GM21528 (cell line): ENCODE data around the gene SHOC2.

Experiments used
- ATAC-seq: cut with Tn5 transposase; IDR thresholded peaks from one replicate; pipeline ENCODE4 v1.9.1; 2021; ENCODE audit warnings: mild to moderate bottlenecking, moderate library complexity; ENCODE audit not compliant: unreplicated experiment, low FRiP score

Gene SHOC2

DNA sequence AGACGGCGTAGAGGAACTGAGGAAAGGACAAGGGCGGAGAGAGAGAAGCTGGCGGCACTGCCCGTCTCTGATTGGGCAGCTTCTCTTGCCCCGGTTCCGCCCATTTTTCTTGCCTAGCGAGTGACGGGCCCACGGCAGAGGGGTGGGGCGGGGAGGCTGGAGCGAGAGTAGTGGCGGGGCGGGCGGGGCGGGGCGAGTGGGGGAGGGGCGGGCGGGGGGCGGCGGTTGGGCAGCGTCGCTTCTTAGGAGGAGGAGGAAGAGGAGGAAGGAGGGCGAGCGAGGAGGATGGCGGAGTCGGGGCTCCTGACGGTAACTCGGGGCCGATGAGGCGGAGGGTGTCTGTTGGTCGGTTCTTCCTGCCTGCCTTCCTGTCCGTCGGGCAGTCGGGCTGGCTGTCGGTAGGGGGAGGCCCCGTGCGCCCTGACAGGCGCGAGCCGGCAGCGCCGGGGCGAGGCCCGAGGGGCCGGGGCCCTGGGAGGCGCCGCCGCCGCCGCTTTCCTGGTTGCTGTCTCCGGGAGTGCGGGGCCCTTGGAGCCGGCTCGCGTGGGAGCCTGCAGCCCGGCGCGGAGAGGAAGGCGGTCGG is at the start of gene SHOC2:
Gene SHOC2 (plus strand): TSS at position 256 of the 583 bp plus-strand sequence. CDS start 44,755 bp downstream, outside the sequence.
- peak; percentile 8 for ATAC-seq

DNA sequence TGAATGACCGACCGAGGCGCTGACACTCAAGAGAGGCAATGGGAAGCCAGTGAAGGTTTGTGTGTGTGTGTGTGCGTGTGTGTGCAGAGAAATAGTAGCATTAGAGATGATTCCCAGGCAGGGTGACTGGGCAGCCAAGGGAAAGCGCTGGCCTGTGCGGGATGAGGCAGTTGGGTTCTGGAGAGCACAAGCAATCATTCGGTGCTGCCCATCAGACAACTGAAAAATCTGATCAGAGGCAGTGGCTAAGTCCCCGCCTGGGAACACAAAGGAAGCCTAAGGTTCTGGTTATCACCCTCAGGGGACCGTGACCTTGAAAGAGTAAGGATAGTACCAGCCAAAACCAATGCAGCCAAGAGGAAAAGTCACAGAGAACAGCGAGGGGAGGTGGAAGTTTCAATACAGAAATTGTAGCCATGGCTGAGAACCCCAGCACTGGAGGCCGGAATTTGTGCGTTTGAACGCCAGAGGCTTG is 48.5 kb upstream of the SHOC2 start:
- ATAC-seq = no peak

GRCh38 chr10:110871298-110872084 is 47.9 kb upstream of the SHOC2 start, which contains the start of gene PDCD4:
PDCD4 (plus strand) TSS chr10:110871928; CDS start chr10:110876028, 4,100 bp downstream.
- peak; percentile 74 for ATAC-seq

GRCh38 chr10:110872145-110872983 is 47.0 kb upstream of the SHOC2 start:
- ATAC-seq = peak; percentile 55

- ATAC-seq = no peak
Observed at GRCh38 chr10:110872984-110873923, 46.1 kb upstream of the SHOC2 start.

GRCh38 chr10:110873951-110874350 is 45.5 kb upstream of the SHOC2 start:
- no peak for ATAC-seq

DNA sequence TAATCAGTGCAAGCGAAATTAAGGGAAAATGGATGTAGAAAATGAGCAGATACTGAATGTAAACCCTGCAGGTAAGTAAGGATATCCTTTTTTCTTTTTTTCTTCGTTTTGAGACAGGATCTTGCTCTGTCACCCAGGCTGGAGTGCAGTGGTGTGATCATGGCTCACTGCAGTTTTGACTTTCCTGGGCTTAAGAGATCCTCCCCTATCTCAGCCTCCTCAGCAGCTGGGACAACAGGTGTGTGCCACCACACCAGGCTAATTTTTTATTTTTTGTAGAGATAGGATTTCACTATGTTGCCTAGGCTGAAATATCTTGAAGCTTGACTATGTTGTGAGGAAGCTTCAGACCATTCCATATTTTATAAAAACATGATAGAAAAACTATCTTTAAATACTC is 43.4 kb upstream of the SHOC2 start:
- ATAC-seq = no peak

DNA sequence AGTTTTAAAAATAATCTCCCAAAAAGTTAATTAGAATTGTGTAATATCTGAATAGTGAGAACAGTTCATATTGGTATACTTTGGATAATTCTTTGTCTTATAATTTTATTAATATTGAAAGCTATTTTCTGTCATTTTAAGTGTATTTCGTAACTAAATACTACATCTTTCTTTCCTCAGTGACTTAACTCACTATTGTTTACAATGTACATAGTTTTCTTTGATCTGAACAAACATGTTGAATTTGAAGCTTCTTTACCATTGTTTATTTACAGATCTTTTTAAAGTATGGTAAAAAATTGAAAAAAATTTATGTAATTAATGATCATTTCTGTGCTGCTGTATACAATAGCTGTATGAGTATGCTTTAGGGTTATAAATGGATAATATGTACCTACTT is 42.6 kb upstream of the SHOC2 start:
- ATAC-seq = no peak

DNA sequence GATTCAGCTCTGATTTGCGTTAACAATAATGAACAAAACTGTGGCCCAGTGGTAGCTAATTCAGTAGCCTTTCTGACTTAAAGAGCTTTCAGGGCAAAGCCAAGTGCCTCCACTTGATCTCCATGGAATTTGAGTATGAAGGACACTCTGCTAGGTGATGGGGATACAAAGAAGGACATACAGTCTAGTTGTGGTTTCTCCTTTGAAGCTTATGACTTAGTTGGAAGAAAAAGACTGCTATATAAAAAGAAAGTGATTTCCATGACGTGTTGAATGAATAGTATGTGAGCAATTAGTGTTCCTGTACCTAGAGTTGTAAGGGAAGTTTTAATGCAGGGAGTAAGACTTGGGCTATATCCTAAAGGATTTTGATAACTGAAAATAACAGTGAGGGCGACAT is 39.4 kb upstream of the SHOC2 start:
- ATAC-seq = no peak

- no peak for ATAC-seq
Observed at GRCh38 chr10:110881247-110881646, 38.2 kb upstream of the SHOC2 start.

DNA sequence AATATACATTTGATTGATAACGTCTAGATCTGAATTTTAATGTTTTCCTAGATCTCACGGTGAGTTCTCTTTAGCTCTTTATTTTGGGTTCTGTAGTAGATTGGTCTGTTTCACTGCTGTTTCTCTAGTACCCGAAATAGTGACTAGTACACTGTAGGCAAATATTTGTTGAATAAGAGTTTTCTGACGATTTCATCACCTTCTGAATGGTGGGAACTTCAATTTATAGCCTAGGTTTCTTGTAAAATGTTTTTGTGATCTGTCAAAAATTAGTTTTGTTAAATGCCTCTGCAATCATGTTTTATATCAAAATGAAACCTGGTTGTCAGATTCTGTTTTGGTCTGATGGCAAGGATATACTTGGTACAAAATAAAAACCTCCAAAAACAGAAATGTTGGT is 37.5 kb upstream of the SHOC2 start:
- ATAC-seq = no peak

DNA sequence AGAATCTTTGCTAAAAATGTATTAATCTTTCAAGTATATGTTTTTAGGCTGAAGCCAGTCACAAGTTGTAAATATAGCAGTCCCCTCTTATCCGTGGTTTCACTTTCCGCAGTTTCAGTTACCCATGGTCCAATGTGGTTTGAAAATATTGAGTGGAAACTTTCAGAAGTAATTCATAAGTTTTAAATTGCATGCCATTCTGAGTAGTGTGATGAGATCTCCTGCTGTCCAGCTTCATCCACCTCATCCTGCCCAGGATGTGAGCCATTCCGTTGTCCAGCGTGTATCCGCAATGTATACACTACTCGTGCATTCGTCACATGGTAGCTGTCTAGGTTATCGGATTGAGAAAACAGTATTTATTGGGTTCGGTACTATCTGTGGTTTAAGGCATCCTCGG is 35.5 kb upstream of the SHOC2 start:
- ATAC-seq = no peak

DNA sequence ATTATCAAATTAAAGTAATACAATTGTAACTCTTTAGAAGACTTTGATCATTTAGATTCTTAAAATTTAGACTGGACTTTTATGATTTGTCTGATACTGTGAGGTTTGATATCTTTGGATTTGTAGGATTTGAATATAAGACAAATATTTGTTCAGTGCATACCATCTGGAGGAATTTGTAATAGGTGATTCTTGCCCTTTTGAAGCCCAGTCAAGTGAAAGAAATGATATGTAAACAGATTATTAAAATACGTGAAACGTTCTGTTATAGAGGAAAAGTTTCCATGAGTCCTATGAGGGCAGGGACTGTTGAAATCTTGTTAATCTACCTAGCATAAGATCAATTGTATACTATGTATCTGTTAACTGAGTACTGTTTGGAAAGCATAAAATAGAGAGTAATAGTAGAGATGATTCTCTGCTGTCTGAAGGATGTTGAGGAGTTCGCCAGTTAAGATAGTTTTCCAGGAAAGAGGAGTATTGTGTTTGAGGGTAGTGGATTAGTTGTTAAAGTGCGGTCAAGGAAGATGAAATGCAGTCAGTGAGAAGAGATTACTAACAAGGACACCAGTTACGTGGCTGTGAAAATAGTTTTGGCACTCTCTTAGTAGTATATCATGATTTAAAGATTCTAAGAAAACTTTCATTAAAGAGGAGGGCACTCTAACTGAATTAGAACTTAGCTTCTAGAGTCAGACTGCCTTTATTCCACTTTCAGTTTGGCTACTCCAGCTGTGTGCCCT is 33.3 kb upstream of the SHOC2 start:
- no peak for ATAC-seq

- no peak for ATAC-seq
Observed at GRCh38 chr10:110887560-110887959, 31.8 kb upstream of the SHOC2 start.

DNA sequence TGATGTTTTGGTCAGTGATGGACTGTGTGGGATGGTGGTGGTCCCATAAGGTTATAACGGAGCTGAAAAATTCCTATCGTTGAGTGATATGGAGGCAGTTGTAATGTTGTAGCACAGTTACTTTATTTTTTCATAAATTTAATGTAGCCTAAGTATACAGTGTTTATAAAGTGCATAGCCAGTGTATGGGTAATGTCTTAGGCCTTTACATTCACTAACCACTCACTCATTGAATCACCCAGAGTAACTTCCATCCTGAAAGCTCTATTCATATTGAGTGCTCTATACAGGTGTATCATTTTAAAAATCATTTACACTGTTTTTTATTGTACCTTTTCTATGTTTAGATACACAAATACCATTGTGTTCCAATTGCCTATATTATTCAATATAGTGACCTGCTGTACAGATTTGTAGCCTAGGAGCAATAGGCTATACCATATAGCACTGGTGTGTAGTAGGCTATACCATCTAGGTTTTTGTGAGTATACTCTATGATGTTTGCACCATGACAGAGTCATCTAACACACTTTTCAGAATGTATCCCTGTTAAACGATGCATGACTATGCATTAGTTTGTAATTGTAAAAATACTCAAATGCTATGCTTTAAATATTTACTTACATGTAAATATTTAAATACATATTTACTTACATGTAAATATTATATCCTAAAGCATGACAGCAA is 26.7 kb upstream of the SHOC2 start:
- ATAC-seq = no peak

DNA sequence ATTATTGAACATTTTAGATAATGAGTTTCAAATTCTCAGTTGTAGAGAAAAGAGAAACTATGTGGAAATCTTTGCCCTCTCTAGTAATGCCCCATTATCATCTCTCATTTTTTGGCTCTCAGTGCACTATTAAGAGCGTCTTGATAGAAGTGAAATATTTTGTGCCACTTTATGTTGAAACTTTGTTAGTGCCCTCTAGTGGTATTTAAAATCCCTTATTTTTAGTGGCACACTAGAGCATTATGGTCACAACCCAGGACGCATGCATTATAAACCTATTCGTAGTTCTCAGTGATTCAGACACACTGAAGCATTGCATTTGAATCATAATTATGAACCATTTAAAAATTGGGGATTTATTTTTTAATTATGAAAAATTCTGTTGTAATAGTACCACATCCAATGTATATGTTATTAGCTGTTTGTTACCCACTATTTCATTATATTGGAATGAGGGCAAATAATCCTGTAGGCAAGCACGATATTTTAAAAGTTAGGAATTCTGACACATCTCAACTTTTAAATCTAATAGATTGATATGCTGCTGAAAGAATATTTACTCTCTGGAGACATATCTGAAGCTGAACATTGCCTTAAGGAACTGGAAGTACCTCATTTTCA is 25.7 kb upstream of the SHOC2 start:
- peak; percentile 84 for ATAC-seq

GRCh38 chr10:110897184-110897583 is 22.2 kb upstream of the SHOC2 start:
- no peak for ATAC-seq

GRCh38 chr10:110898391-110898790 is 21.0 kb upstream of the SHOC2 start:
- no peak for ATAC-seq
